GM18951 (cell line): ENCODE results near the gene CFAP141.

ENCODE experiments used
- POLR2A ChIP-seq: IDR thresholded peaks from 4 replicates; pipeline ENCODE4 v1.6.1; 2011; ENCODE audit warnings: mild to moderate bottlenecking; ENCODE audit not compliant: insufficient read length, insufficient read depth; ENCODE audit errors: extremely low read depth
- in situ Hi-C: fragments of 300-500 bp; cut with MboI; formaldehyde crosslinking; loops from one replicate; pipeline ENCODE4 v1.12.0; 2022; ENCODE audit warnings: low sequenced_read_pairs, mixed read lengths, inconsistent platforms; ENCODE audit not compliant: unreplicated experiment

Gene CFAP141

DNA sequence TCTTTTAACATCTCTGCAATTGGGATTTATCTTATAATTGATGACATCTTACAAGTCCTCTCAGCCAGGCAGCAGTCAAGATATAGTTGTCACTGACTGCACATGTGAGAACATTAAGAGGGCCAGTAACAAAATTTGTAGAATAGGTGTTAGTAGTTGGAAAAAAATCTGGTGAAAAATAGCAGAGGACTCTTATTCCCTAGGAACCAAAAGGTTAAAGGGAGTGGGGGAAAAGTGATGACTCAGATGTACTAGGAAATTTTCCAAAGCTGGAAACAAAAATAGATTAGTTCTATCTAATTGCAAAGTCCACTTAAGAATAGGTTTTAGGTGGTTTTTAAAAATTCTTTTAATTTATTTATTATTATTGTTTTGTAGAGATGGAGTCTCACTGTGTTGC lies 54.8 kb downstream of the CFAP141 start:
- TF ChIP-seq POLR2A, result no peak
- in situ Hi-C loops, result no loop called here
